ENCODE data around the gene FOXJ1. TPM values are rescaled to one million over a fixed set of nuclear protein-coding genes. Genes with fewer than 3 reads are reported as not detected.

The FOXJ1 gene
- total and polyA plus RNA-seq, 9 donors = 0.05 to 1.1 (median 0.12) TPM

GRCh38 chr17:76152591-76152990, 11.5 kb upstream of the FOXJ1 start:
- Histone ChIP-seq H3K4me3 (ENCODE audit: low read length) (no peak overlapping the region), H3K27me3 (ENCODE audit: control insufficient read depth, insufficient read depth, low read length) (no peaks in the 10 kb centered on the region), H3K4me1 (ENCODE audit: control insufficient read depth, insufficient read depth, low read length) (peaks cover 11% of the 10 kb centered on the region), H3K27ac (ENCODE audit: low read length) (no peak overlapping the region), H3K36me3 (ENCODE audit: control insufficient read depth, insufficient read depth, low read length) (no peaks in the 10 kb centered on the region), H3K9me3 (replicated peaks; ENCODE audit: control insufficient read depth, low read depth, low read length) (no peaks in the 10 kb centered on the region)
- no peak for DNase-seq
- 72% methylated on average over 4 of the region's 7 CpGs for whole genome bisulfite sequencing (ENCODE audit: insufficient coverage)

- Histone ChIP-seq H3K4me1 (ENCODE audit: control insufficient read depth, insufficient read depth, low read length) (peaks cover 11% of the 10 kb centered on the region), H3K4me3 (ENCODE audit: low read length) (no peak overlapping the region), H3K27ac (ENCODE audit: low read length) (no peak overlapping the region), H3K27me3 (ENCODE audit: control insufficient read depth, insufficient read depth, low read length) (no peaks in the 10 kb centered on the region), H3K36me3 (ENCODE audit: control insufficient read depth, insufficient read depth, low read length) (no peaks in the 10 kb centered on the region), H3K9me3 (replicated peaks; ENCODE audit: control insufficient read depth, low read depth, low read length) (no peaks in the 10 kb centered on the region)
- WGBS (ENCODE audit: insufficient coverage) = 83% methylated on average over 1 of the region's 8 CpGs
- no peak for DNase-seq
These were observed 10.9 kb upstream of the FOXJ1 start for GRCh38 chr17:76151896-76152454.

- peak overlapping the region; percentile 26 for H3K27ac ChIP-seq (ENCODE audit: low read length)
- 79% methylated on average over 19 of the region's 23 CpGs for WGBS (ENCODE audit: insufficient coverage)
- H3K27me3 ChIP-seq (ENCODE audit: control insufficient read depth, insufficient read depth, low read length) = no peaks in the 10 kb centered on the region
- H3K36me3 ChIP-seq (ENCODE audit: control insufficient read depth, insufficient read depth, low read length) = no peaks in the 10 kb centered on the region
- DNase-seq = no peak
- H3K4me3 ChIP-seq (ENCODE audit: low read length) = no peak overlapping the region
- H3K4me1 ChIP-seq (ENCODE audit: control insufficient read depth, insufficient read depth, low read length) = peaks cover 12% of the 10 kb centered on the region
- no peaks in the 10 kb centered on the region for H3K9me3 ChIP-seq (replicated peaks; ENCODE audit: control insufficient read depth, low read depth, low read length)
These were observed 9.9 kb upstream of the FOXJ1 start for GRCh38 chr17:76150712-76151622.

- no peak overlapping the region for H3K4me3 ChIP-seq (ENCODE audit: low read length)
- H3K27ac ChIP-seq (ENCODE audit: low read length) = no peak overlapping the region
- H3K4me1 ChIP-seq (ENCODE audit: control insufficient read depth, insufficient read depth, low read length) = peaks cover 20% of the 10 kb centered on the region
- no peak for DNase-seq
- no peaks in the 10 kb centered on the region for H3K27me3 ChIP-seq (ENCODE audit: control insufficient read depth, insufficient read depth, low read length)
- H3K36me3 ChIP-seq (ENCODE audit: control insufficient read depth, insufficient read depth, low read length) = no peaks in the 10 kb centered on the region
- WGBS (ENCODE audit: insufficient coverage) = 84% methylated on average over 8 of the region's 10 CpGs
- no peaks in the 10 kb centered on the region for H3K9me3 ChIP-seq (replicated peaks; ENCODE audit: control insufficient read depth, low read depth, low read length)
These were observed 8.2 kb upstream of the FOXJ1 start for GRCh38 chr17:76149214-76149613.

GRCh38 chr17:76148015-76148326, 6.9 kb upstream of the FOXJ1 start:
- no CpG with 5 or more reads among the region's 1 CpG for WGBS (ENCODE audit: insufficient coverage)

GRCh38 chr17:76147211-76148014, 6.4 kb upstream of the FOXJ1 start:
- peak; percentile 57 for DNase-seq
- Histone ChIP-seq H3K36me3 (ENCODE audit: control insufficient read depth, insufficient read depth, low read length) (no peaks in the 10 kb centered on the region), H3K4me3 (ENCODE audit: low read length) (no peak overlapping the region), H3K27me3 (ENCODE audit: control insufficient read depth, insufficient read depth, low read length) (peaks cover 9% of the 10 kb centered on the region), H3K27ac (ENCODE audit: low read length) (no peak overlapping the region), H3K9me3 (replicated peaks; ENCODE audit: control insufficient read depth, low read depth, low read length) (no peaks in the 10 kb centered on the region), H3K4me1 (ENCODE audit: control insufficient read depth, insufficient read depth, low read length) (peaks cover 12% of the 10 kb centered on the region)
- WGBS (ENCODE audit: insufficient coverage) = 73% methylated on average over 8 of the region's 13 CpGs

More at GRCh38 chr17:76148015-76148326, 6.9 kb upstream of the FOXJ1 start:
- H3K4me3 ChIP-seq (ENCODE audit: low read length) = no peak overlapping the region
- no peaks in the 10 kb centered on the region for H3K9me3 ChIP-seq (replicated peaks; ENCODE audit: control insufficient read depth, low read depth, low read length)
- H3K36me3 ChIP-seq (ENCODE audit: control insufficient read depth, insufficient read depth, low read length) = no peaks in the 10 kb centered on the region
- DNase-seq = no peak
- H3K4me1 ChIP-seq (ENCODE audit: control insufficient read depth, insufficient read depth, low read length) = peaks cover 12% of the 10 kb centered on the region
- peaks cover 3% of the 10 kb centered on the region for H3K27me3 ChIP-seq (ENCODE audit: control insufficient read depth, insufficient read depth, low read length)
- no peak overlapping the region for H3K27ac ChIP-seq (ENCODE audit: low read length)

- peaks cover 17% of the 10 kb centered on the region for H3K27me3 ChIP-seq (ENCODE audit: control insufficient read depth, insufficient read depth, low read length)
- no peak for DNase-seq
- WGBS (ENCODE audit: insufficient coverage) = 84% methylated on average over 18 of the region's 22 CpGs
- no peaks in the 10 kb centered on the region for H3K9me3 ChIP-seq (replicated peaks; ENCODE audit: control insufficient read depth, low read depth, low read length)
- peak overlapping the region; percentile 71 for H3K27ac ChIP-seq (ENCODE audit: low read length)
- no peaks in the 10 kb centered on the region for H3K36me3 ChIP-seq (ENCODE audit: control insufficient read depth, insufficient read depth, low read length)
- H3K4me3 ChIP-seq (ENCODE audit: low read length) = no peak overlapping the region
- peaks cover 21% of the 10 kb centered on the region for H3K4me1 ChIP-seq (ENCODE audit: control insufficient read depth, insufficient read depth, low read length)
These were observed 5.2 kb upstream of the FOXJ1 start for GRCh38 chr17:76146053-76146851.

- Histone ChIP-seq H3K9me3 (replicated peaks; ENCODE audit: control insufficient read depth, low read depth, low read length) (no peaks in the 10 kb centered on the region), H3K36me3 (ENCODE audit: control insufficient read depth, insufficient read depth, low read length) (no peaks in the 10 kb centered on the region), H3K27me3 (ENCODE audit: control insufficient read depth, insufficient read depth, low read length) (peaks cover 25% of the 10 kb centered on the region), H3K4me1 (ENCODE audit: control insufficient read depth, insufficient read depth, low read length) (peaks cover 29% of the 10 kb centered on the region), H3K27ac (ENCODE audit: low read length) (peak overlapping the region; percentile 71), H3K4me3 (ENCODE audit: low read length) (no peak overlapping the region)
- DNase-seq = no peak
- 60% methylated on average over 19 of the region's 25 CpGs for WGBS (ENCODE audit: insufficient coverage)
These were observed 4.4 kb upstream of the FOXJ1 start for GRCh38 chr17:76145231-76146052.

- Histone ChIP-seq H3K4me3 (ENCODE audit: low read length) (no peak overlapping the region), H3K36me3 (ENCODE audit: control insufficient read depth, insufficient read depth, low read length) (no peaks in the 10 kb centered on the region), H3K27ac (ENCODE audit: low read length) (no peak overlapping the region), H3K27me3 (ENCODE audit: control insufficient read depth, insufficient read depth, low read length) (peaks cover 53% of the 10 kb centered on the region), H3K9me3 (replicated peaks; ENCODE audit: control insufficient read depth, low read depth, low read length) (no peaks in the 10 kb centered on the region), H3K4me1 (ENCODE audit: control insufficient read depth, insufficient read depth, low read length) (peaks cover 54% of the 10 kb centered on the region)
- 78% methylated on average over 6 of the region's 6 CpGs for WGBS (ENCODE audit: insufficient coverage)
- DNase-seq = no peak
These were observed 1.6 kb upstream of the FOXJ1 start for GRCh38 chr17:76142585-76143041.
